ENCODE results near the gene BORCS6.

Gene BORCS6

GRCh38 chr17:8154608-8155155, 35.3 kb downstream of the BORCS6 start:
- no peak for DNase-seq (ENCODE audit: low read depth)

- peak; percentile 98 for DNase-seq (ENCODE audit: low read depth)
Observed at GRCh38 chr17:8153957-8154607, 35.9 kb downstream of the BORCS6 start.

GRCh38 chr17:8153525-8153956, 36.4 kb downstream of the BORCS6 start:
- DNase-seq (ENCODE audit: low read depth) = peak; percentile 97

GRCh38 chr17:8153031-8153451, 36.9 kb downstream of the BORCS6 start:
- DNase-seq (ENCODE audit: low read depth) = no peak

- DNase-seq (ENCODE audit: low read depth) = peak; percentile 95
Observed at GRCh38 chr17:8152112-8152775, 37.7 kb downstream of the BORCS6 start, which contains the start of gene PER1. PER1 (minus strand) TSS chr17:8152404; CDS start chr17:8150706, 1,698 bp downstream.

GRCh38 chr17:8151641-8152111, 38.3 kb downstream of the BORCS6 start:
- peak; percentile 71 for DNase-seq (ENCODE audit: low read depth)

GRCh38 chr17:8151120-8151640, 38.8 kb downstream of the BORCS6 start:
- DNase-seq (ENCODE audit: low read depth) = peak; percentile 90

- no peak for DNase-seq (ENCODE audit: low read depth)
Observed at GRCh38 chr17:8150194-8151119, 39.5 kb downstream of the BORCS6 start.

- DNase-seq (ENCODE audit: low read depth) = no peak
Observed at GRCh38 chr17:8149419-8150193, 40.4 kb downstream of the BORCS6 start.

- DNase-seq (ENCODE audit: low read depth) = no peak
Observed at GRCh38 chr17:8148560-8148959, 41.4 kb downstream of the BORCS6 start.

DNA sequence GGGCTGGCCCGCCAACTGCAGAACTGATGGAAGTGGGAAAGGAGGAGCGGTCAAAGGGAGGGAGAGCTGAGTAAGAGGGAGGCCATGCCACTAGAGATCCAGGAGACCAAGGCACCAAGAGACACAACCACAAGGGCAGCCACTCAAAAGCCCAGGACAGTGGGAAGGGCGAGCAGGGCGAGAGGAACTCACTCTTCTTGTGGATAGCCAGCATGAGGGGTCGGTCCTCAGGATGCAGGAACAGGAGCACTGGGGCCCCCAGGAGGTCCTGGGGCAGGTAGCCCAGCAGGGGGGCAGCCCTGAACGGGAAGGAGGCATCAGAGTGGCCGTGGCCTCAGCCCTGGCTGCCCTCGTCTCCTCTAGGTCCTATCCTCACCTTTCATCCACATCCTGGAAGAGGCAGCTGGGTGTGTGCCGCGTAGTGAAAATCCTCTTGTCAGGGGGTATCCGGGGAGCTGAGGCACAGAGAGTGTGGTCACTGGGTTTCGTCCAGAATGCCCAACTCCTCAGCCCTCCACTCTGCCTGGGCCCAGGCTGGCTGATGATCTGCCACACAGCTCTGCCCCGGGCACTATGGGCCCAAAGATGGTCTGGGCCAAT, 42.1 kb downstream of the BORCS6 start:
- no peak for DNase-seq (ENCODE audit: low read depth)

DNA sequence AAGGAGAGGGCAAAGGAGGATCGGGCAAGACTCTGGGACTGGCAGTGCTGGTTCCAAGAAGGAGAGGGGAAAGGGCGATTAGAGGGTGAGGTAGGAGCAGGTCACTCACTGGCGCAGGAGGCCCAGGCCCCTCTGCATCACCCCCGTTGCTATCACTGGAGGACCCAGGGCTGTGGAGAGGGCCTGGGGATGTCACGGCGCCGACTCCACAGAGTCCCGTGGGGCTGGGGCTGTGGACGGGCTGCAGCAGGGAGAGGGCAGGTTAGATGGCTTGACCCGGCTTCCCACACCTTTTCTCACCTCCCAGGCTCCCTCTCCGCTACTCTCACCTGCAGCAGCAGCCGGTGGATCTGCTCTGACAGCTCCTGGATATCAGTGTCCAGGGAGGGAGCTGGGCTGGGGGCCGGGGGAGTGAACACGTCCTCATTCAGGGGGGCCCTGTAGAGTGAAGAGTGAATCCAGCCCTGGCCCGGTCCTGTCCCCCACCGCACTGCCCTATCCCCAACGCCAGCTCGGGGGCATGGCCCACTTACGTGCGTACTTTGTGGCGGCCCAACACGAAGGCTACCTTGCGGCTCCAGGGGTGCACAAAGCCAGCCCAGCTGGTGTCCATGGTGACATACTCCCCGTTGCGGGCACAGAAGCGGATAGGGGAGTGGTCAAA, 42.7 kb downstream of the BORCS6 start:
- DNase-seq (ENCODE audit: low read depth) = no peak

GRCh38 chr17:8146381-8147140, 43.4 kb downstream of the BORCS6 start:
- no peak for DNase-seq (ENCODE audit: low read depth)

DNA sequence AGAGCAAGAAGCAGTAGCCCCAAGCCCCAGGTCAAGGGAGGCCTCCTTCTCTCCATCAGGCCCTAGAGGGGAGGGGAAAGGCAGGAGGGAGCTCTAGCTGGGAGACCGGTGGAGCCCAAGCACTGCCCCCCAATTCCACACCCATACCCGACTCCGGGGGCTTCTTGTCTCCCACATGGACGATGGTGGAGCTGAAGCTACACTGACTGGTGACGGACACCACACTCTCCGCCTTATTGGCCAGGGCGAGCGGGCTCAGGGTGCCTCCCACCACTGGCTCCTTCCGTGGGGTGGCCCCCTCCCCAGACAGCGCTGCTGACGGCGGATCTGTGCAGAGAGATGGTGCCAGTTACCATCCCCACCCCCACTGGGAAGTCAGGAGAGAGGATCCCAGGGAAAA, 44.2 kb downstream of the BORCS6 start:
- DNase-seq (ENCODE audit: low read depth) = no peak

DNA sequence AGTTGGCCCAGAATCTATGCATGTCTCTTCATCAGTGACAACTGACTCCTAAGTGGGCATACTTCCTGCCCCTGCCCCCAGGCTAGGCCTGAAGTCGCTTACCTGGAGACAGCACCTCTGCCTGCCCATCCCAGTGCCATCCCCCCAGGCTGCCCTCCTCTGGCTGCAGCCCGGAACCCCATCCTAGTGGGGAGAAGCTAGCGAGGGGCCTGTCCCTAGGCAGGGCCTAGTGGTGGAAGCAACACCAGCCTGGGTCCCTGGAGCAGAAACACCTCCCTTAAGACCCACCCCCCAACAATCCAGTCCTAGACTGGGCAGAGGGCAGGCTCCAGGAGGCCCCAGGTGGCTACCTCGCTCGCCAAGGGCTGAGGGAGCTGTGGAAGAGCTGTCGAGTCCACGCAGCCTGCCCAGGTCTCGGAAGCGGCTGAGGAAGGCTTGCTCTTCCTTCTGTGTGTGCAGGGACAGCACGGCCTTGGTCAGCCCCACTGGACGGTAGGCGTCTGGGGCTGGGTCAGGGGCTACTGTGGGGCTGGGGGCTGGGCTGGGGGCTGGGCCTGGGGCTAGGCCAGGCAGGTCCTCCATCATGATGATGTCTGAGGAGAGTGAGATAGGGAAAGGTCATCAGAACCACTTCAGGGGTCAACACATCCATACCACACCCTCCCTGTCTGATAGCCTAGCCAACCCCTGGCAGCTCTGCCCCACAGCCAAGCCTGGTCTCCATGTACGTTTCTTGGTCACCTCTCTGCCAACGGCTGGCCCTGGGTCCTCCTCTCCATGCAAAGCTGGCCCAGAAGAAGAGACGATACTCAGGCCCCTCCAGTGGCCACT, 45.4 kb downstream of the BORCS6 start:
- no peak for DNase-seq (ENCODE audit: low read depth)

- no peak for DNase-seq (ENCODE audit: low read depth)
Observed at GRCh38 chr17:8143581-8144400, 46.2 kb downstream of the BORCS6 start.

- no peak for DNase-seq (ENCODE audit: low read depth)
Observed at GRCh38 chr17:8142887-8143580, 46.9 kb downstream of the BORCS6 start.

All from EH (cell line).